HEK293T (cell line): ENCODE measurements around the gene SLC17A2.

Source experiments
- CTCF ChIA-PET: fragments of 350-600 bp; formaldehyde crosslinking; extraction: SDS; loops from one replicate; lab custom pipeline; 2021; ENCODE audit warnings: antibody characterized with exemption, inconsistent platforms; lab: Yijun Ruan, JAX
- POLR2A ChIA-PET: fragments of 350-600 bp; formaldehyde crosslinking; extraction: SDS; loops from one replicate; lab custom pipeline; 2020; ENCODE audit warnings: antibody characterized with exemption, inconsistent platforms; lab: Yijun Ruan, JAX
- DNase-seq: peaks from one replicate; pipeline ENCODE4 v3.0.0; 2012; ENCODE audit warnings: mixed read lengths; ENCODE audit errors: extremely low spot score
- ARNT ChIP-seq: fragments of 450-650 bp; IDR thresholded peaks from 2 replicates; pipeline ENCODE4 v1.6.1; 2017; ENCODE audit warnings: mild to moderate bottlenecking
- BHLHE40 ChIP-seq: fragments of 450-650 bp; IDR thresholded peaks from 2 replicates; pipeline ENCODE4 v1.6.1; 2016; ENCODE audit warnings: mild to moderate bottlenecking, moderate library complexity, borderline replicate concordance
- CTBP1 ChIP-seq: fragments of 450-650 bp; IDR thresholded peaks from 2 replicates; pipeline ENCODE4 v1.6.1; 2016; ENCODE audit warnings: borderline replicate concordance
- ELF4 ChIP-seq: fragments of 450-650 bp; IDR thresholded peaks from 2 replicates; pipeline ENCODE4 v1.6.1; 2017; ENCODE audit warnings: antibody characterized with exemption
- FOXA1 ChIP-seq: fragments of 450-650 bp; IDR thresholded peaks from 2 replicates; pipeline ENCODE4 v1.6.1; 2016; ENCODE audit warnings: mild to moderate bottlenecking
- FOXK2 ChIP-seq: fragments of 450-650 bp; IDR thresholded peaks from 2 replicates; pipeline ENCODE4 v1.6.1; 2016; ENCODE audit warnings: mild to moderate bottlenecking
- FOXM1 ChIP-seq: fragments of 450-650 bp; IDR thresholded peaks from 2 replicates; pipeline ENCODE4 v1.6.1; 2017; ENCODE audit warnings: mild to moderate bottlenecking, borderline replicate concordance
- HDGF ChIP-seq: fragments of 450-650 bp; IDR thresholded peaks from 2 replicates; pipeline ENCODE4 v1.6.1; 2017; ENCODE audit warnings: antibody characterized with exemption, borderline replicate concordance
- L3MBTL2 ChIP-seq: fragments of 450-650 bp; conservative IDR thresholded peaks from 2 replicates; pipeline ENCODE4 v1.6.1; 2016; ENCODE audit warnings: mild to moderate bottlenecking
- LEF1 ChIP-seq: fragments of 450-650 bp; IDR thresholded peaks from 2 replicates; pipeline ENCODE4 v1.6.1; 2017; ENCODE audit warnings: mild to moderate bottlenecking, borderline replicate concordance
- NFRKB ChIP-seq: fragments of 450-650 bp; IDR thresholded peaks from 2 replicates; pipeline ENCODE4 v1.6.1; 2016; ENCODE audit warnings: mild to moderate bottlenecking, moderate library complexity
- PKNOX1 ChIP-seq: fragments of 450-650 bp; IDR thresholded peaks from 2 replicates; pipeline ENCODE4 v1.6.1; 2016
- SP1 ChIP-seq: fragments of 450-650 bp; IDR thresholded peaks from 2 replicates; pipeline ENCODE4 v1.6.1; 2017
- SUZ12 ChIP-seq: fragments of 450-650 bp; IDR thresholded peaks from 2 replicates; pipeline ENCODE4 v1.6.1; 2016; ENCODE audit warnings: mild to moderate bottlenecking
- TARDBP ChIP-seq: fragments of 450-650 bp; IDR thresholded peaks from 2 replicates; pipeline ENCODE4 v1.6.1; 2016
- ZNF384 ChIP-seq: fragments of 450-650 bp; IDR thresholded peaks from 2 replicates; pipeline ENCODE4 v1.6.1; 2016

SLC17A2 gene

GRCh38 chr6:25916330-25916729 lies 14.2 kb downstream of the SLC17A2 start:
- TF ChIP-seq PKNOX1: no peak
- TF ChIP-seq FOXM1: no peak
- no peak for TF ChIP-seq NFRKB
- no peak for TF ChIP-seq CTBP1
- TF ChIP-seq L3MBTL2: no peak
- TF ChIP-seq BHLHE40: no peak
- no peak for TF ChIP-seq HDGF
- TF ChIP-seq FOXK2: no peak
- no peak for TF ChIP-seq ZNF384
- TF ChIP-seq LEF1: no peak
- TF ChIP-seq ELF4: no peak
- no peak for TF ChIP-seq SP1
- TF ChIP-seq SUZ12: no peak
- TF ChIP-seq FOXA1: no peak
- DNase-seq: no peak
- CTCF ChIA-PET: no interaction called here
- POLR2A ChIA-PET: interaction anchor here (1.0 kb wide), 1 partner anchor 110 kb away, joined by 3 read pairs; no protein-coding TSS in a partner anchor

GRCh38 chr6:25913741-25914140 lies 16.8 kb downstream of the SLC17A2 start:
- ChIA-PET POLR2A (no interaction called here), CTCF (no interaction called here)

GRCh38 chr6:25911351-25911750 lies 19.1 kb downstream of the SLC17A2 start:
- CTCF ChIA-PET: no interaction called here
- DNase-seq: no peak
- POLR2A ChIA-PET: no interaction called here
- TF ChIP-seq SUZ12 (no peak), CTBP1 (no peak), TARDBP (no peak), HDGF (no peak), PKNOX1 (no peak), L3MBTL2 (no peak), LEF1 (no peak), BHLHE40 (no peak), ELF4 (no peak), ZNF384 (no peak), NFRKB (no peak), ARNT (no peak), FOXM1 (no peak), SP1 (no peak), FOXK2 (no peak)

More at GRCh38 chr6:25913741-25914140, 16.8 kb downstream of the SLC17A2 start:
- TF ChIP-seq FOXM1 (no peak), HDGF (no peak), SUZ12 (no peak), PKNOX1 (no peak), SP1 (no peak), BHLHE40 (no peak), TARDBP (no peak), ARNT (no peak), L3MBTL2 (no peak), LEF1 (no peak), ELF4 (no peak), CTBP1 (no peak), FOXK2 (no peak), ZNF384 (no peak), FOXA1 (no peak), NFRKB (no peak)
- DNase-seq: no peak

GRCh38 chr6:25907475-25908014 lies 22.9 kb downstream of the SLC17A2 start:
- no peak for DNase-seq
- TF ChIP-seq PKNOX1: no peak
- no peak for TF ChIP-seq CTBP1
- no peak for TF ChIP-seq NFRKB
- TF ChIP-seq ZNF384: no peak
- TF ChIP-seq ELF4: no peak
- no peak for TF ChIP-seq BHLHE40
- no peak for TF ChIP-seq SP1
- TF ChIP-seq SUZ12: no peak
- no peak for TF ChIP-seq L3MBTL2
- no peak for TF ChIP-seq TARDBP
- TF ChIP-seq ARNT: no peak
- no peak for TF ChIP-seq HDGF
- TF ChIP-seq LEF1: no peak
- no peak for TF ChIP-seq FOXM1
- TF ChIP-seq FOXA1: no peak
- no peak for TF ChIP-seq FOXK2
- ChIA-PET POLR2A (no interaction called here), CTCF (no interaction called here)

GRCh38 chr6:25903467-25904099 lies 26.9 kb downstream of the SLC17A2 start:
- TF ChIP-seq SUZ12: no peak
- no peak for TF ChIP-seq PKNOX1
- no peak for TF ChIP-seq LEF1
- TF ChIP-seq SP1: no peak
- TF ChIP-seq CTBP1: no peak
- no peak for TF ChIP-seq BHLHE40
- TF ChIP-seq FOXM1: no peak
- TF ChIP-seq ELF4: no peak
- no peak for TF ChIP-seq FOXA1
- TF ChIP-seq L3MBTL2: no peak
- no peak for TF ChIP-seq ARNT
- TF ChIP-seq TARDBP: no peak
- TF ChIP-seq ZNF384: no peak
- TF ChIP-seq NFRKB: no peak
- DNase-seq: no peak
- POLR2A ChIA-PET: no interaction called here
- CTCF ChIA-PET: interaction anchor here (0.9 kb wide), 1 partner anchor 41 kb away, joined by 3 read pairs; no protein-coding TSS in a partner anchor
